ENCODE results near the gene PPP2R2B. TPM values are rescaled to one million over a fixed set of nuclear protein-coding genes. Genes with fewer than 3 reads are reported as not detected.
A peak's percentile ranks its signal among the peaks of the same experiment; 100 is the strongest.

Gene PPP2R2B
- polyA plus RNA-seq, 1 donor from 2014 or later = 0.14 TPM

- H3K27me3 Mint-ChIP-seq = no peaks in the 10 kb centered on the region
- H3K9me3 Mint-ChIP-seq = peaks cover 0 to 3% (median 0%) of the 10 kb centered on the region in 3 donors
- H3K4me3 Mint-ChIP-seq = no peak overlapping the region
- H3K27ac Mint-ChIP-seq = no peak overlapping the region
- H3K36me3 Mint-ChIP-seq = no peaks in the 10 kb centered on the region
- H3K4me1 Mint-ChIP-seq = no peaks in the 10 kb centered on the region
These were observed 82.4 kb downstream of the PPP2R2B start for GRCh38 chr5:146796144-146796543.

- Mint-ChIP-seq H3K4me3 (no peak overlapping the region), H3K4me1 (no peaks in the 10 kb centered on the region), H3K27me3 (no peaks in the 10 kb centered on the region), H3K36me3 (no peaks in the 10 kb centered on the region), H3K27ac (no peak overlapping the region), H3K9me3 (no peaks in the 10 kb centered on the region)
These were observed 84.1 kb downstream of the PPP2R2B start for GRCh38 chr5:146794326-146795029.

DNA sequence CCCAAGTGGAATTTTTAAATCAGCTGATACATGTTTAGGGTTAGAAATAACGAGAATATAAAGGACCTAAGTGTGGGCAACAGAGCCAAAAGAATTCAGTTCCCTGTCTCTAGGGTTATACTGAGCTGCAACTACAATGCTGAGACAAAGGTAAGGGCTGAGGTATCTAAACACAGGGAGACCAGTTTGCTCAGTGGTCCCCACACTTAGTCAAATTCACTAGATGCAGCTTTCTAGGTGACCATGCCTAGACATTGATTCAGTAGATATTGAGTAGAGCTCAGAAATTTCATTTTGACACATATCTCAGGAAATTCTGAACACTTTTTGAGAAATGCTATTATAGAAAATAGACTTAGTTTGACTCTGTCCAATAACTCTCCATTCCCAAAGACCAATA lies 84.8 kb downstream of the PPP2R2B start:
- Mint-ChIP-seq H3K27me3 (no peaks in the 10 kb centered on the region), H3K36me3 (no peaks in the 10 kb centered on the region), H3K4me1 (no peaks in the 10 kb centered on the region), H3K27ac (no peak overlapping the region), H3K9me3 (no peaks in the 10 kb centered on the region), H3K4me3 (no peak overlapping the region)

- H3K4me1 Mint-ChIP-seq = no peaks in the 10 kb centered on the region
- no peak overlapping the region for H3K4me3 Mint-ChIP-seq
- no peaks in the 10 kb centered on the region for H3K36me3 Mint-ChIP-seq
- H3K9me3 Mint-ChIP-seq = no peaks in the 10 kb centered on the region
- H3K27ac Mint-ChIP-seq = peak overlapping the region in 1 of 3 donors; percentile 47
- H3K27me3 Mint-ChIP-seq = no peaks in the 10 kb centered on the region
These were observed 87.1 kb downstream of the PPP2R2B start for GRCh38 chr5:146791471-146791870.

DNA sequence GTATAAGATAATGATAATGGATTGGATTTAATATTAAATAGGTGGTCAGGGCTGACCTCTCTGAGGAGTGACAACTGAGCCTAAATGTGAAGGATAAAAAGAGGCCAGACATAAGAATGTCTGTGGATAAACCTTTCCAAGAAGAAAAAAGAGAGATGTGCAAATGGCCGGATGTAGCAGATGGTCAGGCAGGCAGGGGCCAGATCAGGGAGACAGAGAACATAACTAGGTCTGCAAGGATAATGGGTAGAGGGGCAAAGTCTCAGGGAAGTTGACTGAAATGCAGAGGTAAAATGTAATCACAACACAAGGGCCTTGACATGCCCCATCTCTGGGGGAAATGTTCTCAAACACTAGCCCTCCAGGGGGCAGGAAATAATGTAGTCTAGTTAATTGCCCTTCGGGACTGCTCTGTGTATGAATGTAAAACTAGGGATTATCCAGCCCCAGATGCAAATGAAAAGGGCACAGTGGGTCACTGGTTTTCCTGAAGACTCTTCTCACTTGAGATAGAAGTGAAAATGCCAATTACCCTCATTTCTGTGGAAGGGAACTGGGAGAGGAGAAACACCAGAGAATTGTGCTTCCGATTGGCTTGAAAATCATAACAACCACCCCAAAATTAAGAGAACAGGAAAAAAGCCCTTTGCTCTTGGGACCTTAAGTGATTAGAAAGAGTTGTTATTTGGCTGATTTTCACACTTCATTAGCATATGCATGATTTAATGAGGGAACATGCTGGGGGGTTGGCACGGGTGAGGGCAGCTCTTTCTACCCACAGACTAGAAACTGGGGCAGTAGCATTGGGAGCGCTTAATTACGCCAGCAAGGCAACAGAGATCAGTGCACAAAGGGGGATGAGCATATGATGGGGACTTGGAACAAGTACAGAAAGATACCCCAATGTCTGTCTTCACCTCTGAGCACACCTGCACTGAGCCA lies 88.6 kb downstream of the PPP2R2B start:
- Mint-ChIP-seq H3K4me1 (no peaks in the 10 kb centered on the region), H3K9me3 (no peaks in the 10 kb centered on the region), H3K27me3 (no peaks in the 10 kb centered on the region), H3K36me3 (no peaks in the 10 kb centered on the region), H3K27ac (no peak overlapping the region), H3K4me3 (no peak overlapping the region)

GRCh38 chr5:146788898-146789297 lies 89.7 kb downstream of the PPP2R2B start:
- Mint-ChIP-seq H3K4me1 (no peaks in the 10 kb centered on the region), H3K9me3 (no peaks in the 10 kb centered on the region), H3K4me3 (no peak overlapping the region), H3K27me3 (no peaks in the 10 kb centered on the region), H3K27ac (no peak overlapping the region), H3K36me3 (no peaks in the 10 kb centered on the region)

GRCh38 chr5:146785065-146785464 lies 93.5 kb downstream of the PPP2R2B start:
- H3K27ac Mint-ChIP-seq = no peak overlapping the region
- H3K4me3 Mint-ChIP-seq = no peak overlapping the region
- peaks cover 2% of the 10 kb centered on the region for H3K36me3 Mint-ChIP-seq
- no peaks in the 10 kb centered on the region for H3K4me1 Mint-ChIP-seq
- H3K9me3 Mint-ChIP-seq = peaks cover 0 to 2% (median 2%) of the 10 kb centered on the region in 3 donors
- no peaks in the 10 kb centered on the region for H3K27me3 Mint-ChIP-seq

DNA sequence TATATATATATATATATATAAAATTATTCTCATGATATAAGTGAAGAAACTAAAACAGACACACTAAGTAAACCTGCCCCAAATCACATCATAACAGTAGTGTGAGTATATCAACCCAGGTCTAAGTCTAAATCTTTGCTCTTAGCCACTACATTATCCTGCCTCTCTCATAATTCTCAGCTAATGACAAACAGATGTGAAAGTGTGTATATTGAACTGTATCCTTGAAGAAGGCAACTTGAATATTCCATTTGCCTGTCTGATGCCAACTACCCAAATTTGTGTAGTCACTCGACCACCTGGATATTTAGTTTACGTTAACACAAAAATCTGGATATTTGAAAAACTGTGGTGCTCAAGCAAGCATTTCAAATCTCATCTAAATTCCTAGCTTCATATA lies 97.4 kb downstream of the PPP2R2B start:
- Mint-ChIP-seq H3K4me1 (no peaks in the 10 kb centered on the region), H3K36me3 (peaks cover 2% of the 10 kb centered on the region), H3K27ac (no peak overlapping the region), H3K9me3 (peaks cover 0 to 2% (median 2%) of the 10 kb centered on the region in 3 donors), H3K27me3 (no peaks in the 10 kb centered on the region), H3K4me3 (no peak overlapping the region)

GRCh38 chr5:146779211-146779869 lies 99.2 kb downstream of the PPP2R2B start:
- peaks cover 0 to 4% (median 2%) of the 10 kb centered on the region in 3 donors for H3K9me3 Mint-ChIP-seq
- H3K4me1 Mint-ChIP-seq = no peaks in the 10 kb centered on the region
- no peak overlapping the region for H3K27ac Mint-ChIP-seq
- peaks cover 2% of the 10 kb centered on the region for H3K36me3 Mint-ChIP-seq
- H3K27me3 Mint-ChIP-seq = no peaks in the 10 kb centered on the region
- no peak overlapping the region for H3K4me3 Mint-ChIP-seq

GRCh38 chr5:146778795-146779194 lies 99.8 kb downstream of the PPP2R2B start:
- Mint-ChIP-seq H3K4me1 (no peaks in the 10 kb centered on the region), H3K27ac (no peak overlapping the region)

DNA sequence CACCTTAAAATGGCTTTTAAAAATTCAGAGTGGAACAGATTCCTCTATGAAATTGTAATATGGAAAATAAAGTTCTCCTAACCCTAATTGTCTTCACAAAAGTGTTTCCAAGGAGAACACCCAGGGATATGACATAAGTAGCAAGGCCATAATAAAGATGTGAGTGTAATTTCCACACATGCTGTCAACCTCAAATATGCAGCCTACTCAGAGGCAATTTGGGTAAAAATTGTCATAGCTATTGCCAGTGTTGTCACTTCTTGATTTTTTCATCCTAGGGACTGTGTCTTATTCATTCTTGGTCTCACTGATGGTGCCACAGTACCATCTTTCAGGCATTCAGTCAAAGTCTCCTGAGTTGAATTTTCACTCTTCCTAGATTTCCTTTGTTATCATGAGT lies 100.3 kb downstream of the PPP2R2B start:
- Mint-ChIP-seq H3K4me1 (no peaks in the 10 kb centered on the region), H3K9me3 (peaks cover 0 to 4% (median 2%) of the 10 kb centered on the region in 3 donors), H3K36me3 (peaks cover 2% of the 10 kb centered on the region), H3K27ac (no peak overlapping the region), H3K4me3 (no peak overlapping the region), H3K27me3 (no peaks in the 10 kb centered on the region)

More at GRCh38 chr5:146778795-146779194, 99.8 kb downstream of the PPP2R2B start:
- H3K4me3 Mint-ChIP-seq = no peak overlapping the region
- no peaks in the 10 kb centered on the region for H3K27me3 Mint-ChIP-seq
- peaks cover 0 to 4% (median 2%) of the 10 kb centered on the region in 3 donors for H3K9me3 Mint-ChIP-seq
- H3K36me3 Mint-ChIP-seq = peaks cover 2% of the 10 kb centered on the region

DNA sequence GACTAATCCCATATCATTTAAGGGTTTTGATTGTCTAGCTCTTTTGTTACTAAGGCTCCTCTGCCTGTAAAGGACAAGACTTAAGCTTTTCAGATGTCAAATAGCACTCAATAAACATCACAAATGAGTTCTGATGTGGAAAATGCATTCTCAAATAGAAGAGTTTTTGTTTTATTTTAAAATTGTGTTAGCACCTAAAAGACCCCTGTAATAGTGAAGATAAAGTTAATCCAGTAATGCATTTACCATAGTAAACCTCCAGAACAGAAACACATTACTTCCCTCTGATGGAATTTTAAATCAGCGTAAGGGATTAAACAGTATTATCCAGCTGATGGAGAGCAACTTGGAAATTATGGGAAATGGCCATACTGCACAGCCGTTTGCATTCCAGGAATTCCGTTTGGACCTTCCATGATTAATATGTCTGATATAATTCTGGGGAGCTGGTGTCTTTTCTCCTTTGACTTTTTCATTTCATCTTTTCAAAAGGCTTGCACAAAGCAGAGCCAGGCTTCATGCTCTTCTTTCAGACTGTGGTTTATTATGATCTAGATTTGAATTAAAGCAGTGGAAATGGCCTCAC lies 105.6 kb downstream of the PPP2R2B start:
- Mint-ChIP-seq H3K9me3 (peaks cover 0 to 3% (median 1%) of the 10 kb centered on the region in 3 donors), H3K27me3 (no peaks in the 10 kb centered on the region), H3K36me3 (no peaks in the 10 kb centered on the region), H3K27ac (no peak overlapping the region), H3K4me1 (no peaks in the 10 kb centered on the region), H3K4me3 (no peak overlapping the region)

GRCh38 chr5:146770980-146771379 lies 107.6 kb downstream of the PPP2R2B start:
- Mint-ChIP-seq H3K4me1 (no peaks in the 10 kb centered on the region), H3K9me3 (peaks cover 0 to 3% (median 1%) of the 10 kb centered on the region in 3 donors), H3K36me3 (no peaks in the 10 kb centered on the region), H3K4me3 (no peak overlapping the region), H3K27ac (no peak overlapping the region), H3K27me3 (no peaks in the 10 kb centered on the region)

- Mint-ChIP-seq H3K9me3 (peaks cover 0 to 3% (median 1%) of the 10 kb centered on the region in 3 donors), H3K4me3 (no peak overlapping the region), H3K27ac (no peak overlapping the region), H3K4me1 (no peaks in the 10 kb centered on the region), H3K36me3 (no peaks in the 10 kb centered on the region), H3K27me3 (no peaks in the 10 kb centered on the region)
These were observed 108.0 kb downstream of the PPP2R2B start for GRCh38 chr5:146770546-146770945.

DNA sequence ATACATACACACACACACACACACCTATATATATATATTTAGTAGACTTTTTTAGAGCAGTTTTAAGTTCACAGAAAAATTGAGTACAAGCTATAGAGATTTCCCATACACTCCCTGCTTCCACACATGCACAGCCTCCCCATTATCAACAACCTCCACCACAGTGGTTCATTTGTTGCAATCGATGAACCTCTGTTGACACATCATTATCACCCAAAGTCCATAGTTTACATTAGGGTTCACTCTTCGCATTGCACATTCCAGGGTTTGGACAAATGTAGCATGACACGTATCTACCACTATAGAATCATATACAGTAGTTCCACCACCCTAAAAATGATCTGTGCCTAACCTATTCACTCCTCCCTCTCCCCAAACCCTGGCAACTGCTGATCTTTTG lies 111.0 kb downstream of the PPP2R2B start:
- Mint-ChIP-seq H3K9me3 (peaks cover 0 to 2% (median 0%) of the 10 kb centered on the region in 3 donors), H3K4me1 (no peaks in the 10 kb centered on the region), H3K4me3 (no peak overlapping the region), H3K27me3 (no peaks in the 10 kb centered on the region), H3K27ac (no peak overlapping the region), H3K36me3 (no peaks in the 10 kb centered on the region)

Data from IgD-negative memory B cell (primary cell).